Non-pigmented ciliary epithelial cell (primary cell): ENCODE measurements around the gene PAQR6.

Source experiments
- DNase-seq: peaks from one replicate; pipeline ENCODE4 v3.0.0-alpha.2; 2010; ENCODE audit warnings: low read depth

Gene PAQR6

GRCh38 chr1:156263288-156263655 lies 15.4 kb upstream of the PAQR6 start:
- DNase-seq, result no peak

- no peak for DNase-seq
These were observed 14.8 kb upstream of the PAQR6 start for GRCh38 chr1:156262461-156263287.

- DNase-seq, result no peak
These were observed 13.0 kb upstream of the PAQR6 start for GRCh38 chr1:156260896-156261295.

GRCh38 chr1:156259805-156260204 lies 11.9 kb upstream of the PAQR6 start:
- no peak for DNase-seq

- DNase-seq, result no peak
These were observed 11.0 kb upstream of the PAQR6 start for GRCh38 chr1:156258859-156259258.

GRCh38 chr1:156257711-156258110 lies 9.9 kb upstream of the PAQR6 start:
- DNase-seq, result no peak

- no peak for DNase-seq
These were observed 5.8 kb upstream of the PAQR6 start for GRCh38 chr1:156253634-156254033.

- no peak for DNase-seq
These were observed 3.7 kb upstream of the PAQR6 start for GRCh38 chr1:156251527-156251926.

GRCh38 chr1:156249593-156249992 lies 1.7 kb upstream of the PAQR6 start:
- DNase-seq, result no peak

- no peak for DNase-seq
These were observed 447 bp upstream of the PAQR6 start for GRCh38 chr1:156248323-156248683.

- no peak for DNase-seq
These were observed 936 bp downstream of the PAQR6 start for GRCh38 chr1:156246781-156247459.

- DNase-seq, result no peak
These were observed 1.5 kb downstream of the PAQR6 start for GRCh38 chr1:156246241-156246780.

GRCh38 chr1:156245451-156246232 lies 2.2 kb downstream of the PAQR6 start:
- DNase-seq, result no peak

- DNase-seq, result no peak
These were observed 3.1 kb downstream of the PAQR6 start for GRCh38 chr1:156244712-156245111.

- DNase-seq, result no peak
These were observed 3.7 kb downstream of the PAQR6 start for GRCh38 chr1:156244126-156244525.

- no peak for DNase-seq
These were observed 5.1 kb downstream of the PAQR6 start for GRCh38 chr1:156242738-156243137.

- DNase-seq, result no peak
These were observed 5.9 kb downstream of the PAQR6 start, which contains the start of gene BGLAP for GRCh38 chr1:156241926-156242325. TSS of gene BGLAP (plus strand) at chr1:156242184. CDS start at chr1:156242232, 48 bp downstream.

- no peak for DNase-seq
These were observed 6.5 kb downstream of the PAQR6 start for GRCh38 chr1:156241311-156241811.

GRCh38 chr1:156238248-156238647 lies 9.6 kb downstream of the PAQR6 start:
- DNase-seq, result no peak

GRCh38 chr1:156236164-156236563 lies 11.7 kb downstream of the PAQR6 start:
- DNase-seq, result no peak

- peak; percentile 59 for DNase-seq
These were observed 14.3 kb downstream of the PAQR6 start for GRCh38 chr1:156233426-156234127.
